GM11168 (cell line): Measurements from ENCODE around the gene SNX25.
"Not testable (repeated sequence)": the region's sequence is repeated elsewhere in the genome, so short reads cannot be mapped to it uniquely, and the experiment has no call there.

Experiments used
- in situ Hi-C: fragments of 300-500 bp; cut with MboI; formaldehyde crosslinking; loops from one replicate; pipeline ENCODE4 v1.12.0; 2022; ENCODE audit warnings: low sequenced_read_pairs; ENCODE audit not compliant: unreplicated experiment

SNX25 gene

DNA sequence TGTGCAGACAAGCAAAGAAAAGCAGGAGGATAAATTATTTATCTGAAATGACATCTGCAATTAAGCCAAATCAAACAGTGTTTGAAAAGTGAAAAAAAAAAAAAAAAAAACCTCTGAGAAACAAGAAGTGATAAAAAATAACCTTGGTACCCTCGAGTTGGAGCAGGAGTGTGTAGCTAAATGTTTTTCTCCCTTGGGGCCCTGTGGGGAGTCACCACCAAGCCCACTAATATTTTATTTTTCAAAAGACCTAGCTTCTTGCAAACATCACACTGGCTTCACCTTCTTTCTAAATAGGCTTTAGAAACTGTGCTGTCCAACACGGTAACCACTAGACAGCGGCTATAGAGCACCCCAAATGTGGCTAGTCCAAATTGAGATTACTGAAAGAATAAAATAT, 47.7 kb downstream of the SNX25 start:
- in situ Hi-C loops, result no loop called here

GRCh38 chr4:185257694-185258093, 48.3 kb downstream of the SNX25 start:
- in situ Hi-C loops, result no loop called here

- in situ Hi-C loops, result not testable (repeated sequence)
These were observed 49.3 kb downstream of the SNX25 start for GRCh38 chr4:185258741-185259140.

- in situ Hi-C loops, result no loop called here
These were observed 50.3 kb downstream of the SNX25 start for GRCh38 chr4:185259719-185260118.

- in situ Hi-C loops, result no loop called here
These were observed 52.5 kb downstream of the SNX25 start for GRCh38 chr4:185261946-185262345.

DNA sequence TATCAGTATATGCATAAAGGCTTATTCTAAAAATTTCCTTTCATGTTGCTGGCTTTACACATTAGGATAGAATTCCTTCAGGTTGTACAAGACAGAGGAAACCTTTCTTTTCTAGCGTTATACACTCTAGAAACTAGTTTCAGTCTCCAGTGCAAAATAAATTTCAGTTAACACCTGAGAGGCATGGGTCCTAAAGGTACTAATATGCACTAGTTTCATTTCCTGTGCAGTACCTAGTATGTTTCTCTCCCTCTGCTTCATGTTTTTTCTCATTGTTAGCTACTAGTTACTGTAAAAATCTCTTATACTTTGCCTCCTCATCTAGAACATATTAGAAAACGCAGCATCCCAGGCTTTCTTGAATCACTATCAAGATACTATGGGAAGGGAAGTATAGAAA, 54.0 kb downstream of the SNX25 start:
- in situ Hi-C loops, result no loop called here

DNA sequence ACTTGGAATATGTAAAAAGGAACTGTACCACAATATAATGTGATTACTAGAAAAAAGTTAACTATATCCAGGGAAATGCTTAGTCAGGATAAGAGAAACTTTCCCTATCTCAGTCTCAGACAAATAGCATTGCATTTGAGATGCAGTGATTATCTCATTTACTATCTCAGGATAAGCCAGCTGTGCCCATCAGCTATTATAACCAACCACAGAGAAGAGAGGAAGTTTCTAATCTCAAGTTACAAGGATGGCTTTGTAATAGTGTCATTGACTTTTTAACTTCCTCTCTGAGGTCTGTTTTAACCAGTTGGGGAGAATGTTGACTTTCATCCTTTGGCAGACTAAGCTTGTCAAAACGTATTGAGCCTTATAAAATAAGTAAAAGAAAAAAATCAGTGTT, 56.5 kb downstream of the SNX25 start:
- in situ Hi-C loops, result no loop called here

DNA sequence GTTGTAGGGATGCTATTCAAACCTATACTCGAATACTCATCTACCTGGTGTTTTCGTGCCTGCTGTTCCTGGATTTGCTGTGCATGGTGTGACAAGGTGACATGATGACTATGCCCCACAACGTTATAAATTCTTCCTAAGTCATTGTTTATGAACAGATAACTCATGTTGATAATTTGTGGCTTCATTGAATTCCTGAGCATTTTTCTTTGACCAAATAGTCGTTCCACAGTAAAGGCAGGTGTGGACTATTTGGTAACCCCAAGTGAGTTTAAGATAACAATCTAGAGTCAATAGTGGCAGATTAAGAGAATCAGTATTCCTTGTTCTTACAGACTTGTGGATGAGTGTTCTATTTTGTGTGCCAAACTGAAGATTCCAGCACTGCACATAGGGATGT, 59.9 kb downstream of the SNX25 start:
- in situ Hi-C loops, result no loop called here

- in situ Hi-C loops, result no loop called here
These were observed 60.6 kb downstream of the SNX25 start for GRCh38 chr4:185270037-185270436.

- in situ Hi-C loops, result no loop called here
These were observed 61.5 kb downstream of the SNX25 start for GRCh38 chr4:185270885-185271284.

- in situ Hi-C loops, result no loop called here
These were observed 62.8 kb downstream of the SNX25 start for GRCh38 chr4:185272245-185272644.

DNA sequence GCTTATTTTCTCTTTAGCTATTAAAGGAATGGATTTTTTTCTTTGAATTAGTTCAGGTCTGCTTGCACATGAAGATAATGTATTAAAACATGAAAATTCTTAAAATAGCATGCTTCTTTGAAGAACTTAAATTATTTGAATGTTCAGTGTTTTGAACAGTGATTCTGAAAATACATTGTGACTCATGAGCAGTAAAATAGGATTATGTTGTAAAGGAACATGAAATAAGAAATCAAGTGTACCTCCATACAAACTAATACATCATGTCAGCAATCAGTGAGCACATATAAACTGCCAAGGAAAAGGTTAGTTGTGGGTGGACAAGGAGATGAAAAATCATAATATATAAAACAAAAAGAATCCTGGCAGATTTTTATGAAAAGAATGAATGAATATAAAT, 66.1 kb downstream of the SNX25 start:
- in situ Hi-C loops, result loop anchor here (25.0 kb wide), 1 partner anchor 238 kb away; no protein-coding TSS in a partner anchor

GRCh38 chr4:185276036-185276435, 66.6 kb downstream of the SNX25 start:
- in situ Hi-C loops, result loop anchor here (25.0 kb wide), 1 partner anchor 239 kb away; no protein-coding TSS in a partner anchor

- in situ Hi-C loops, result loop anchor here (25.0 kb wide), 1 partner anchor 241 kb away; no protein-coding TSS in a partner anchor
These were observed 69.3 kb downstream of the SNX25 start for GRCh38 chr4:185278716-185279115.

GRCh38 chr4:185280608-185281007, 71.2 kb downstream of the SNX25 start:
- in situ Hi-C loops, result loop anchor here (25.0 kb wide), 1 partner anchor 243 kb away; no protein-coding TSS in a partner anchor

DNA sequence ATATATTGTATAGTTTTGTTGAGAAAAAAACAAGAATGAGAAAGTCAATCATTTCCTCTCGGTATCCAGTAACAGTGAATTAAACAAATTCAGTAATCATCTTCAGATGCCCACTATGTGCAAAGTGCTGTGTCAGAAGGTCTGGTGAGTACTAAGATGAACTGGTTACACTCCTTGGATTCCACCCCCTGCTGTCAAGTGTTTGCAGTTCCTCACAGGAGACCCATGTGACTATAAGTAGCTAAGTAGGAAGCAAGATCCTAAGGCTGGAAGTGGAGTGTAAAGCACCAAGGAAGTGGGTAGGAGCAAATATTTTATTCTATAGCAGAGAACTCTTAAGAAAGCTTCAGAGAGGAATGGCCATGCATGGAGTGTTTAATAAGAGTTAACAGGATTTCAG, 73.6 kb downstream of the SNX25 start:
- in situ Hi-C loops, result loop anchor here (25.0 kb wide), 1 partner anchor 246 kb away; no protein-coding TSS in a partner anchor

- in situ Hi-C loops, result loop anchor here (25.0 kb wide), 1 partner anchor 246 kb away; no protein-coding TSS in a partner anchor
These were observed 74.3 kb downstream of the SNX25 start for GRCh38 chr4:185283723-185284122.

DNA sequence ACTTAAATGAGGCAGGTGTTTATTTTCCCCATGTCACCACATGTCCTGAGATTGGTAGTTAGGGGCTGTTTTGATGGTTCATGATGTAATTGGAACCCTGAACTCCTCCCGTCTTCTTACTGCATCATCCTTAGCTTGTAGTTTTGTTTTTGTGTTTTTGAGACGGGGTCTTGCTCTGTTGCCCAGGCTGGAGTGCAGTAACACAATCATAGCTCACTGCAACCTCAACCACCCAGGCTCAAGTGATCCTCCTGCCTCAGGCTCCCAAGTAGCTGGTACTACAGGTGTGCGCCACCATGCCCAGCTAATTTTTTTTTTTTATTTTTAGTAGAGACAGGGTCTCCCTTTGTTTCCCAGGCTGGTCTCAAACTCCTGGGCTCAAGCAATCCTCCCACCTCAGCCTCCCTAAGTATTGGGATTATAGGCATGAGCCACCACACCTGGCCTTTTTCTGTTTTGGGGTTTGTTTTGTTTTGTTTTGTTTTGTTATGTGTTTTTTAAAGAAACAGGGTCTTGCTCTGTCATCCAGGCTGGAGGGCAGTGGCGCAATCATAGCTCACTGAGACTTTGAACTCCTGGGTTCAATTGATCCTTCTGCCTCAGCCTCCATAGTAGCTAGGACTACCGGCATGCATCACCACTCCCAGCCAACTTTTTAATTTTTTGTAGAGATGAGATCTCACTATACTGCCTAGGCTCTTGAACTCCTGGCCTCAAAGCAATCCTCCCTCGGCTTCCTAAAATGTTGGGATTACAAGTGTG, 76.4 kb downstream of the SNX25 start:
- in situ Hi-C loops, result loop anchor here (25.0 kb wide), 1 partner anchor 249 kb away; no protein-coding TSS in a partner anchor

- in situ Hi-C loops, result loop anchor here (25.0 kb wide), 1 partner anchor 249 kb away; no protein-coding TSS in a partner anchor
These were observed 77.2 kb downstream of the SNX25 start for GRCh38 chr4:185286571-185286970.

- in situ Hi-C loops, result loop anchor here (25.0 kb wide), 1 partner anchor 250 kb away; no protein-coding TSS in a partner anchor
These were observed 77.6 kb downstream of the SNX25 start for GRCh38 chr4:185287031-185287430.

DNA sequence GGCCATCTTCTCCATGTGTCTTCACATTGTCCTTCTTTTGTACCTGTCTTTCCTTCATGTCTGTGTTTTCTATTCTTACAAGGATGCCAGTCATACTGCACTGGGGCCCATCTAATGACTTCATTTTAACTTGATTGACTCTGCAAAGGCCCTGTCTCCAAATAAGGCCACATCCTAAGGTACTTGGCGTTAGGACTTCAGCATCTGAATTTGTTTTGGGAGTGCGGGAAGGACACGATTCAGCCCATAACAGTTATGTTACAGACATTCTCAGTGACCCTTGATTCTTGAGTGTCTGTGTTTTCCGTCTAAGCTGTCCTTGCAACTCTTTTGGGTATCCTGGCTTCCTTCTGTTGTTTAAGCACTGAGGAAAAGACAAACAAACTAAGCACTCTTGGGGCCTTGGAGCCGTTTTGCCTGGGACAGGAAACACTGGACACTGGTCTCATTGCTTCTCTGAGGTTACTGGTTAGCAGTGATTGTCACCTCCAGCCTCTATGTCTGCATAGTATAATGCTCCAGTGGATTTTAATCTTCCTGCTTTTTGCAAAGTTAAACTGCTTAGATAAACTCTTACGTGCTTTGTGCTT, 80.7 kb downstream of the SNX25 start:
- in situ Hi-C loops, result loop anchor here (25.0 kb wide), 1 partner anchor 253 kb away; no protein-coding TSS in a partner anchor
